Femur (tissue), 1 donor: ENCODE measurements around the gene GAST.
A peak's percentile ranks its signal among the peaks of the same experiment; 100 is the strongest.

Source experiments
- DNase-seq: peaks from one replicate; pipeline ENCODE4 v3.0.0-alpha.2; 2017

GAST gene

GRCh38 chr17:41717408-41718286, 5.5 kb downstream of the GAST start:
- no peak for DNase-seq

- no peak for DNase-seq
Observed at GRCh38 chr17:41718287-41718645, 6.1 kb downstream of the GAST start.

GRCh38 chr17:41722231-41722630, 10.1 kb downstream of the GAST start:
- DNase-seq: no peak

DNA sequence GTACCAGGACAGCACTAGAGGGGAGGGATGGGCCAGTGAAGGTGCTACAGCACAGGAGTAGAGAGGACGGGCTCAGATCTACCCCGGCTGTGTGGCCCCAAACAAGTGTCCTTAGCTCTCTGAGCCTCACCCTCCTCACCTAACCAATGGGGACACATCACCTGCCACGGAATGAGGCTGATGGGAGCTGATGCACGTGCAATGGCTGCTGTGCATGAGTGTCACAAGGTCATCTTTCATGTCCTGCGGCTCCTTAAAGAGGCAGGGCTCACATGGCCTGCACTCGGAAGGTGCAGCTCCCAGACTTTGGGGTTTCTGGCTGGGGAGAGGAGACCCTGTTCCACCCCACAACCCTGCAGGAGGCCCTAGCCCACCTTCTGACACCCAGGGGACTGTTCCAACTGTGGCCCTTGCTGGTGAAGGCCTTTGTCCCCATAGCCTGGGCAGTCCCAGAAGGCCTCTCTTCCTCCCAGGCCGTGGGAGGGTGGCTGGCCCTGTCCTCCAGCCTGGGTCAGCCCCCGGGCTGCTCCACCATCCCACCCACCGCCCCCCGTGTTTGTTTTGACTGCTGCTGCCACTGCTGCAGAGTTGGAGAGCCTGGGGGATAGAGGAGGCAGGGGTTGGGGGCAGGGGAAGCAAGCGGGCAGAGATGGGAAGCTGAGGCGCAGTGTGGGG, 11.8 kb downstream of the GAST start:
- DNase-seq: no peak

GRCh38 chr17:41724476-41725050, 12.4 kb downstream of the GAST start:
- no peak for DNase-seq

DNA sequence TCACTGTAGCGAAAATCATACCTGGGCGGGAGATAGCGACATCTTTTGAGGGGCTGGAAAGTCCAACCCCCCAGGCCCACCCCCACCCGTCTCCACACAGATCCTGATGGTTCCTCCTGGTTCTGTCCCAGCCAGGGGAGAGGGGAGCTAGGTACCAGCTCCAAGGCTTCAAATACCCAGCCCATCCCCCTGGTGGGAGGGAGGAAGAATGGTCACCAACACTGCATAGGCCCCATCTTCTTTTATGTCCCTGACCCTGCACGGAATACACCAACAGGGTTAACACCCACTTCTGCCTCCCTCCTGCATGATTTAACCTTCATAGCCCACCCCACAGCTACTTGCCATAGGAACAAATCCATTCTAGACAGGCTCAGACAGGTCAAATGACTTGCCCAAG, 13.0 kb downstream of the GAST start:
- no peak for DNase-seq

GRCh38 chr17:41728056-41728455, 15.9 kb downstream of the GAST start:
- no peak for DNase-seq

DNA sequence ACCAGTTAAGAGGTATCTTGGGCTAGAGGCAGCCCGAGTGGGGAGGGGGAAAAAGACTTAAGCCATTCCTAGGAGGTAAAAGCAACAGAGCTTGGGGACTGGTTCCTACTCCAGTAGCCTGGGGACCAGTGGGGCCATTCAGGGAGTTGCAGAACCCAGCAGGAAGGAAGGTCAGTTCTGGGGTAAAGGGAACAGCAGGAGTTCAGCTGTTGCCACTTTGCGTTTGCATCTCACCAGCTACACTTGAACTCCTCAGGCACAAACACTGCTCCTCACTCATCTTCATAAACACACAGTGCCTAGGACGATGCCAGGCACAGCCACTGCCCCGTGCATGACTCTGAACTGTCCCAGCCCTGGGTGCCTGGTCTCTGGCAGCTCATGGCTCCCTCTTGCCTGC, 18.3 kb downstream of the GAST start:
- DNase-seq: no peak

- DNase-seq: no peak
Observed at GRCh38 chr17:41731836-41732235, 19.7 kb downstream of the GAST start.

DNA sequence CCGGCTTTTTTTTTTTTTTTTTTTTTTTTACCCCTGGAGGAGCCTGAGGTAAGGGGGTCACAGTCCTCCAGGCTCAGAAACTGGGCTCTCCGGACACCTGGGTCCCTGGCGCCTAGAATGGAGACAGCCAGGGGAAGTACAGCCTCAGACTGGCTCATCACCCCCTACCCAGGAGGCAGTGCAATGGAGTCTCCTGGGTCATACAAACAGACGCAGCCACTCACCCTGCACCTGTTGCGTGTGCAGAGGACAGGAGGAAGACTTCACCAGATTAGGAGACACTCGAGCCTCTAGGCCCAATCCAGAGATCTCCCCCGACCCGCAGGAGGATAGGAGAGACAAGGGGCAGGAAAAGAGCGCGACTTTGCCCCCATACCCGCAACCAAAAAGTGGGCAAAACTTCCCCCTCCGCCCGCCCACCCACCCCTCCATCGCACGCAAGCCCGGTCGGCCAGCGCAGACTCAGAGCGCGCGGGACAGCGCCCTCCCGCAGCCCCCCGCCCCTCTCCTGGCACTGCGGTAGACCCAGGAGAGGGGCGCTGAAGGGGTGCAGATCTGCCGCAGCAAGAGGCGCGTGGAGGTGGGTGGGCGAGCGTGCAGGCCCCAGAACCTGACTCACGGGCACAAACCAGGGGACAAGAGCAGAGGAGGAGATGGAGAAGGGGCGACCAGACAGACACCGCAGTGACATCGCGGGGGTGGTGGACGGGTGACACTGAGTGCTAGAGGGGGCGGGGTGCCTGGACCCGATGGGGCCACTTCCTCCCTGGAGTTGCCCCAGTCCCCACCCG, 21.4 kb downstream of the GAST start:
- no peak for DNase-seq

- DNase-seq: no peak
Observed at GRCh38 chr17:41734139-41734948, 22.2 kb downstream of the GAST start, which contains the start of gene HAP1. TSS of gene HAP1 (minus strand) at chr17:41734643. CDS start at chr17:41734634, 9 bp downstream.

- DNase-seq: no peak
Observed at GRCh38 chr17:41734949-41735313, 22.8 kb downstream of the GAST start.

GRCh38 chr17:41735744-41736143, 23.6 kb downstream of the GAST start:
- no peak for DNase-seq

DNA sequence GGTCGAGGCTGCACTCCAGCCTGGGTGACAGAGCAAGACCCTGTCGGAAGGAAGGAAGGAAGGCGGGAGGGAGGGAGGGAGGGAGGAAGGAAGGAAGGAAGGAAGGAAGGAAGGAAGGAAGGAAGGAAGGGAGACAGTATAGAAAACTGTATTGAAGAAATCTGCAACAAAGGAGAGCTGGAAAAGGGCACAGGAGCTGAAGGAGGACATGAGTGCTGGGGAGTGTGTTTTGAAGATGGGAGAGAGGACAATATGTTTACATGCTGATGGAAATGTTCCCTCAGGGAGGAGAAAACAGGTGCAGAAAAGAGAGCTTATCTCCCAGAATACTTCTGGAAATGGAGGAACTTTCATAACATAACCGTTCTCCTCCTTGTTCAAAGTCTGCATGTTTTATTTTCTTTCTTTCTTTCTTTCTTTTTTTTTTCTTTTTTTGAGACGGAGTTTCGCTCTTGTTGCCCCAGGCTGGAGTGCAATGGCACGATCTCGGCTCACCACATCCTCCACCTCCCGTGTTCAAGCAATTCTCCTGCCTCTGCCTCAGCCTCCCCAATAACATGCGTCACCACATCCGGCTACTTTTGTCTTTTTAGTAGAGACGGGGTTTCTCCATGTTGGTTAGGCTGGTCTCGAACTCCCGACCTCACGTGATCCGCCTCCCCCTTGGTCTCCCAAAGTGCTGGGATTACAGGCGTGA, 25.0 kb downstream of the GAST start:
- no peak for DNase-seq

GRCh38 chr17:41737680-41738023, 25.5 kb downstream of the GAST start:
- no peak for DNase-seq

GRCh38 chr17:41738077-41738800, 26.1 kb downstream of the GAST start:
- peak; percentile 87 for DNase-seq

- DNase-seq: no peak
Observed at GRCh38 chr17:41738801-41739112, 26.6 kb downstream of the GAST start.

DNA sequence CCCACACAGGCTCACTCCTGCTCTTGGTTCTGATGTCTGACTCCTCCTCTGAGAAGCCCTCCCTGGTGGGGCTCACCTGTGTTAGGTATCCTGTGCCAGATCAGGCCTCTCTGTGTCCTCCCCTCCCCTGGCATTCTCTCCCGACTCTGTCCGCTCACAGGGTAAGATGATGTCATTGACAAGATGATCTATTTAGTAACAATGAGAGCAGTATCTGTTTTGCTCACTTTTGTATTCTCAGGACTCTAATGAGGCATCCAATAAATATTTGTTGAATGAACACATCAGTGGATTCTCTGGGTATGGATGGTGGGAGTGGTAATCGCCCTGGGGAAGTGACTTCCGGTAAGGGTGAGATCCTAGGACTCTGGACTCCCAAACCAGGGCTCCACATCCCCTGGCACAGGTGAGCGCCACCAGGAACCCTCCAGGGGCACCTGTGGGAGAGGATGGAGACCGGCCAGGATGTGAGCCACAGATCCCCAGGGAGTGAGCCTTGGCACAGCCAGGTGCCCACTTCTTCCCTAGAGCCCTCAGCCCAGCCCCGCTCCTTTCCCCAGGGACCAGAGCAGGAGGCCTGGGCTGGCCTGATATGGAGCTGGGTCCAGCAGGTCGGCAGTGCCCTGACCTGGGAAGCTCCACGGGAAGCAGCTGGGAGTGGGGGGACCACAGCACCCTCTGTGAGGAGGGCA, 27.7 kb downstream of the GAST start:
- no peak for DNase-seq

- no peak for DNase-seq
Observed at GRCh38 chr17:41740506-41740905, 28.4 kb downstream of the GAST start.

- DNase-seq: no peak
Observed at GRCh38 chr17:41741709-41742108, 29.6 kb downstream of the GAST start.

- DNase-seq: no peak
Observed at GRCh38 chr17:41748275-41748674, 36.1 kb downstream of the GAST start.
